SU-DHL-6 (cell line): Measurements from ENCODE around the gene SP8.

Source experiments
- CTCF ChIP-seq: fragments of 200-600 bp; sonication (generic); IDR thresholded peaks from one replicate; pipeline ENCODE4 v1.5.1; 2017; ENCODE audit warnings: antibody characterized with exemption, mild to moderate bottlenecking, low read length, moderate library complexity; ENCODE audit not compliant: insufficient read depth, poor library complexity, severe bottlenecking
- EZH2phosphoT487 ChIP-seq: fragments of 200-600 bp; sonication (generic), shearing (Covaris generic); conservative IDR thresholded peaks from 2 replicates; pipeline ENCODE4 v1.6.1; 2018; ENCODE audit warnings: mild to moderate bottlenecking, antibody characterized with exemption, low read length, moderate library complexity, mixed read lengths

GRCh38 chr7:20748853-20749252 is 37.8 kb downstream of the SP8 start:
- TF ChIP-seq CTCF = no peak
- TF ChIP-seq EZH2phosphoT487 = no peak
